ENCODE measurements around the gene TRMT10A.

GRCh38 chr4:99536271-99536670 is 27.6 kb downstream of the TRMT10A start:
- no peak for TF ChIP-seq EZH2phosphoT487 (IDR thresholded peaks at IDR 0.05; ENCODE audit: borderline replicate concordance)
- TF ChIP-seq CTCF (conservative IDR thresholded peaks at IDR 0.05; ENCODE audit: low read length), result no peak

Measured in Loucy (cell line).